ENCODE data around the gene CTAG1B. TPM values are rescaled to one million over a fixed set of nuclear protein-coding genes. Genes with fewer than 3 reads are reported as not detected.

CTAG1B gene
- polyA plus RNA-seq, 3 donors = not detected

DNA sequence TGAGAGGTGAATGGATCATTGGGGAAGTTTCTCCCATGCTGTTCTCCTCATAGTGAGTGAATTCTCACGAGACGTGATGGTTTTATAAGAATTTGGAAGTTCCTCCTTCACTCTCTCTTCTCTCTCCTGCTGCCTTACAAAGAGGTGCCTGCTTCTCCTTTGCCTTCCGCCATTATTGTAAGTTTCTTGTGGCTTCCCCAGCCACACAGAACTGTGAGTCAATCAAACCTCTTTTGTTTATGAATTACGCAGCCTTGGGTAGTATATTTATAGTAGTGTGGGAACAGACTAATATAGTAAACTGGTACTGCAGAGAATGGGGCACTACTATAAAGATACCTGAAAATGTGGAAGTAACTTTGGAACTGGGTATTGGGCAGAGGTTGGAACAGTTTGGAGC, 42.1 kb upstream of the CTAG1B start:
- intact Hi-C loops (cut with micrococcal nuclease) = no loop called here
- WGBS (ENCODE audit: insufficient coverage) = no CpG with 5 or more reads among the region's 4 CpGs
- Mint-ChIP-seq H3K4me1 (peaks cover 10% of the 10 kb centered on the region), H3K9me3 (peaks cover 21 to 39% (median 26%) of the 10 kb centered on the region in 7 donors), H3K27ac (peak overlapping the region in 1 of 7 donors; percentile 60), H3K36me3 (no peaks in the 10 kb centered on the region), H3K27me3 (ENCODE audit: low read depth in 3 of 3) (peaks cover 1 to 3% (median 2%) of the 10 kb centered on the region in 3 donors), H3K4me3 (no peak overlapping the region)
- no peak overlapping the region for H3K27ac ChIP-seq (ENCODE audit: low read depth in 1 of 2, low read length in 2 of 2)
- H3K4me3 ChIP-seq (replicated peaks in 1 of 3; ENCODE audit: low read depth in 2 of 3, low read length in 3 of 3) = no peak overlapping the region
- no peaks in the 10 kb centered on the region for H3K79me2 ChIP-seq (ENCODE audit: insufficient read depth, low read length)
- H4K20me1 ChIP-seq (ENCODE audit: insufficient read depth, low read length) = no peaks in the 10 kb centered on the region
- no peak overlapping the region for H3K9ac ChIP-seq (ENCODE audit: insufficient read depth, low read length, poor library complexity, severe bottlenecking)
- peaks cover 3% of the 10 kb centered on the region in 2 donors for H3K4me1 ChIP-seq (ENCODE audit: control insufficient read depth in 1 of 2, insufficient read depth in 2 of 2, low read length in 2 of 2)
- no peaks in the 10 kb centered on the region for H3K27me3 ChIP-seq (ENCODE audit: control insufficient read depth in 2 of 2, insufficient read depth in 2 of 2, low read length in 2 of 2)
- no peak overlapping the region for H3K4me2 ChIP-seq (replicated peaks; ENCODE audit: extremely low read depth, low read length, poor library complexity, severe bottlenecking)
- TF ChIP-seq CTCF (IDR thresholded peaks at IDR 0.05) = no peak
- H3K9me3 ChIP-seq (replicated peaks in 1 of 2; ENCODE audit: control insufficient read depth in 1 of 2, insufficient read depth in 1 of 2, low read length in 2 of 2) = peaks cover 7 to 17% of the 10 kb centered on the region in 2 donors
- H2AFZ ChIP-seq (ENCODE audit: insufficient read depth, low read depth, low read length, poor library complexity, severe bottlenecking) = no peak overlapping the region
- DNase-seq = peak; percentile 11 to 44 (median 15)
- H3K36me3 ChIP-seq (replicated peaks in 1 of 2; ENCODE audit: control insufficient read depth in 1 of 2, insufficient read depth in 2 of 2, low read length in 2 of 2) = no peaks in the 10 kb centered on the region

DNA sequence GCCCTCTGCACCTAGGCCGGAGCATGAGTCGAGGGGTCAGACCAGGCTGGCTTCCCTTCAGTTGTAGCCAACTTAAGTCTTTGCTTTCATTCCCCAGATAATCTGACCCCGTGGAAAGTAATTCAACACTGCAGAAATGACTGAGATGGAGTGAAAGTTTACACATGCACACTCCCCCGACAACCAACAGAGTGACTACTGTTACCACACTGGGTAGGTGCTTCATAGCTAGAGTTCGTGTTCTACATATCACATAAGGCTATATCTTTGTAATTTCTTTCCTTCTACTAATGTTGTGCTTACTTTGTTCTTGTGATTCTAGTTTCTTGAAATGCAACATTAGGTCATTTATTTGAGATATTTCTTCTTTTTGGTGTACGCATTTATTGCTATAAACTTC, 41.5 kb upstream of the CTAG1B start:
- H3K36me3 Mint-ChIP-seq = no peaks in the 10 kb centered on the region
- Histone ChIP-seq H4K20me1 (ENCODE audit: insufficient read depth, low read length) (no peaks in the 10 kb centered on the region), H3K27me3 (ENCODE audit: control insufficient read depth in 2 of 2, insufficient read depth in 2 of 2, low read length in 2 of 2) (no peaks in the 10 kb centered on the region), H3K4me1 (ENCODE audit: control insufficient read depth in 1 of 2, insufficient read depth in 2 of 2, low read length in 2 of 2) (peaks cover 3% of the 10 kb centered on the region in 2 donors), H3K4me2 (replicated peaks; ENCODE audit: extremely low read depth, low read length, poor library complexity, severe bottlenecking) (no peak overlapping the region), H3K27ac (ENCODE audit: low read depth in 1 of 2, low read length in 2 of 2) (no peak overlapping the region), H3K9ac (ENCODE audit: insufficient read depth, low read length, poor library complexity, severe bottlenecking) (no peak overlapping the region), H3K79me2 (ENCODE audit: insufficient read depth, low read length) (no peaks in the 10 kb centered on the region), H3K36me3 (replicated peaks in 1 of 2; ENCODE audit: control insufficient read depth in 1 of 2, insufficient read depth in 2 of 2, low read length in 2 of 2) (no peaks in the 10 kb centered on the region), H3K4me3 (replicated peaks in 1 of 3; ENCODE audit: low read depth in 2 of 3, low read length in 3 of 3) (no peak overlapping the region), H2AFZ (ENCODE audit: insufficient read depth, low read depth, low read length, poor library complexity, severe bottlenecking) (no peak overlapping the region), H3K9me3 (replicated peaks in 1 of 2; ENCODE audit: control insufficient read depth in 1 of 2, insufficient read depth in 1 of 2, low read length in 2 of 2) (peaks cover 7 to 17% of the 10 kb centered on the region in 2 donors)
- intact Hi-C loops (cut with micrococcal nuclease) = no loop called here
- no CpG with 5 or more reads among the region's 6 CpGs for WGBS (ENCODE audit: insufficient coverage)
- no peak overlapping the region for H3K4me3 Mint-ChIP-seq
- no peak overlapping the region for H3K27ac Mint-ChIP-seq
- no peak for DNase-seq
- H3K9me3 Mint-ChIP-seq = peaks cover 18 to 38% (median 23%) of the 10 kb centered on the region in 7 donors
- H3K4me1 Mint-ChIP-seq = peaks cover 10% of the 10 kb centered on the region
- no peak for TF ChIP-seq CTCF (IDR thresholded peaks at IDR 0.05)
- H3K27me3 Mint-ChIP-seq (ENCODE audit: low read depth in 3 of 3) = peaks cover 1 to 5% (median 2%) of the 10 kb centered on the region in 3 donors
